ENCODE data around the gene CERK. TPM values are rescaled to one million over a fixed set of nuclear protein-coding genes. Genes with fewer than 3 reads are reported as not detected.

Gene CERK
- total and polyA plus RNA-seq, 9 of the 15 experiments (the other 6 are each of a cell fraction or from before 2014, with no cell fraction given): 1.1 to 14.9 (median 8.7) TPM

GRCh38 chr22:46672731-46673130, 65.3 kb downstream of the CERK start (continued):
- no peak for TF ChIP-seq ZNF609 (CRISPR knock-in tag; IDR thresholded peaks at IDR 0.05; ENCODE audit: borderline replicate concordance)

GRCh38 chr22:46671824-46672432, 66.1 kb downstream of the CERK start:
- intact Hi-C loops (cut with micrococcal nuclease): no loop called here
- 89% methylated on average over 11 of the region's 17 CpGs for WGBS (ENCODE audit: insufficient coverage, low coverage, missing lambda C conversion rate)
- BruUV-seq (replicated peaks): TSS peak; percentile 56
- H3K4me3 ChIP-seq: no peak overlapping the region
- H3K9ac ChIP-seq (ENCODE audit: insufficient read depth in 1 of 2, low read depth in 2 of 2, low read length in 2 of 2): no peak overlapping the region; a peak in 1 of 4 replicates
- ChIA-PET POLR2A (interaction anchor here (0.7 kb wide), 1 partner anchor 46 kb away, joined by 3 read pairs; no protein-coding TSS in a partner anchor), CTCF (ENCODE audit: low intra/inter-chr PET ratio) (no interaction called here)
- no peaks in the 10 kb centered on the region; the same call in 1 of the 2 replicates for H4K20me1 ChIP-seq (replicated peaks; ENCODE audit: control insufficient read depth, insufficient read depth, low read length)
- no peaks in the 10 kb centered on the region for H3K9me3 ChIP-seq (replicated peaks; ENCODE audit: control insufficient read depth, insufficient read depth, low read depth, low read length)
- ATAC-seq: no peak
- no peak overlapping the region for H3K4me2 ChIP-seq (ENCODE audit: insufficient read depth, low read length)
- H3K27ac ChIP-seq (ENCODE audit: extremely low read depth, low read depth, low read length): no peak overlapping the region
- H2AFZ ChIP-seq (ENCODE audit: low read depth, low read length): no peak overlapping the region
- peaks cover 0 to 14% of the 10 kb centered on the region in 2 experiments; a peak in 2 of 5 replicates for H3K4me1 ChIP-seq (replicated peaks in 1 of 2; ENCODE audit: control insufficient read depth in 2 of 2, insufficient read depth in 2 of 2, low read length in 2 of 2)
- TF ChIP-seq NONO (IDR thresholded peaks at IDR 0.05; ENCODE audit: low read depth in 2 of 2, low read length in 1 of 2) (no peak), KHSRP (IDR thresholded peaks at IDR 0.05) (no peak), ZBTB8A (IDR thresholded peaks at IDR 0.05; ENCODE audit: partially characterized antibody) (no peak), RBM22 (IDR thresholded peaks at IDR 0.05; ENCODE audit: low read depth, low read length, poor library complexity, severe bottlenecking) (peak; percentile 55), POLR2G (IDR thresholded peaks at IDR 0.05; ENCODE audit: low read depth, low read length) (peak; percentile 31; the same call in 1 of the 2 replicates), TAF15 (IDR thresholded peaks at IDR 0.05; ENCODE audit: low read depth, low read length) (no peak)
- peaks cover 2% of the 10 kb centered on the region for H3K9me1 ChIP-seq (ENCODE audit: control insufficient read depth, insufficient read depth, low read length)
- no peaks in the 10 kb centered on the region for H3K27me3 ChIP-seq (ENCODE audit: control insufficient read depth in 2 of 2, insufficient read depth in 2 of 2, low read length in 2 of 2)
- DNase-seq (ENCODE audit: extremely low read depth in 1 of 4, low spot score in 3 of 4): no peak
- H3K36me3 ChIP-seq (ENCODE audit: control insufficient read depth, insufficient read depth, low read length): peaks cover 44% of the 10 kb centered on the region; the same call in 1 of the 3 replicates
- FAIRE-seq: no peak
- H3K79me2 ChIP-seq (ENCODE audit: control insufficient read depth, insufficient read depth, low read length): no peaks in the 10 kb centered on the region
- in situ Hi-C loops (cut with MboI): loop anchor here (10.0 kb wide), 1 partner anchor 107 kb away; no protein-coding TSS in a partner anchor
